C4-2B (cell line): ENCODE data around the gene TRIM17.

ENCODE experiments used
- ZFX ChIP-seq: fragments of 450-650 bp; IDR thresholded peaks from 2 replicates; pipeline ENCODE4 v1.6.1; 2017
- TF ChIP-seq, protein P1 (sequence below): fragments of 450-650 bp; conservative IDR thresholded peaks from 2 replicates; pipeline ENCODE4 v1.5.1; 2017; ENCODE audit warnings: mild to moderate bottlenecking

DNA sequence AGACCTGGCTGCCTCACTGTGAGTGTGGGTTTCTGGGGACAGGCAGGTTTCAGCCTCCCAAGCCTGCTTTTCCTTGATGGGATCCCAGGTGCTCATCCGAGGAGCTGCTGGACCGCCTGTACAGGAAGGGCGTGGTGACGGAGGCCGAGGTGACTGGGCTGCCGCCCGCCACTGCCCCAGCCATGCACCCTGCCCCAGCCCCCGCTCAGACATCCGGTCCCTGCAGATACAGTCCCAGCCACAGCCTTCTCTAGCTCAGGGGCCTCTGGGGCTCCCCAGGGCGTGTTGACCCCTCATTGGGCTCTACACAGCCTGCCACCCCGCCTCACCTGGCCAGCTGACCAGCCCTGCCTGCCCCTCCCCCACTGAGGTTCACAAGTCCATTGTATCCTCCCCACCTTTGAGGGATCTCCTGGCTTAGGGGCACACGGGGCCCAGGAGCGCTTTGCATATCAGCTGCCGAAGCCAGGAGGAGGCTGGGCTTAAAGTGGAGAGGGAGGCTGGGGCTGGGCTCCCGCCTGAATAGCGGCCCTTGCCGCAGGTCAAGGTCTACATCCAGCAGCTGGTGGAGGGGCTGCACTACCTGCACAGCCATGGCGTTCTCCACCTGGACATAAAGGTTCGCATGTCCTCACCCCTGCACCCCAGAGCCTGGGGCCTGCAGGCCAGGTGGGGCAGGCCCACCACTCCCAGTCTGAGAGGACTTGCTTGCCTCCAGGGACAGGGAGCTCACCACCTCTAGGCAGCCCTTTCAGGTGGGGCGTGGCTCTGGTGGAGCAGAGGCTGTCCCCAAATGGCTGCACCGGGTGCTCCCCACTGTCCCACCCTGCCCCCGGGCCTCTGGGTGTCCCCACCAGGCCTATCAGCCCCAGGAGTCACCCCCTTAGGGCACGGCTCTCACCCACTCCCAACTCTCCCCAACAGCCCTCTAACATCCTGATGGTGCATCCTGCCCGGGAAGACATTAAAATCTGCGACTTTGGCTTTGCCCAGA is 48.6 kb downstream of the TRIM17 start:
- TF ChIP-seq, protein P1, sequence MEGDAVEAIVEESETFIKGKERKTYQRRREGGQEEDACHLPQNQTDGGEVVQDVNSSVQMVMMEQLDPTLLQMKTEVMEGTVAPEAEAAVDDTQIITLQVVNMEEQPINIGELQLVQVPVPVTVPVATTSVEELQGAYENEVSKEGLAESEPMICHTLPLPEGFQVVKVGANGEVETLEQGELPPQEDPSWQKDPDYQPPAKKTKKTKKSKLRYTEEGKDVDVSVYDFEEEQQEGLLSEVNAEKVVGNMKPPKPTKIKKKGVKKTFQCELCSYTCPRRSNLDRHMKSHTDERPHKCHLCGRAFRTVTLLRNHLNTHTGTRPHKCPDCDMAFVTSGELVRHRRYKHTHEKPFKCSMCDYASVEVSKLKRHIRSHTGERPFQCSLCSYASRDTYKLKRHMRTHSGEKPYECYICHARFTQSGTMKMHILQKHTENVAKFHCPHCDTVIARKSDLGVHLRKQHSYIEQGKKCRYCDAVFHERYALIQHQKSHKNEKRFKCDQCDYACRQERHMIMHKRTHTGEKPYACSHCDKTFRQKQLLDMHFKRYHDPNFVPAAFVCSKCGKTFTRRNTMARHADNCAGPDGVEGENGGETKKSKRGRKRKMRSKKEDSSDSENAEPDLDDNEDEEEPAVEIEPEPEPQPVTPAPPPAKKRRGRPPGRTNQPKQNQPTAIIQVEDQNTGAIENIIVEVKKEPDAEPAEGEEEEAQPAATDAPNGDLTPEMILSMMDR, result no peak
- no peak for TF ChIP-seq ZFX
